BLaER1 (cell line): Measurements from ENCODE around the gene FGF12.

Source experiments
- H3K27ac ChIP-seq: shearing (Covaris generic); formaldehyde crosslinking; 2 replicates; pipeline ENCODE4 v1.8.1; 2022
- H3K27me3 ChIP-seq: shearing (Covaris generic); formaldehyde crosslinking; 2 replicates; pipeline ENCODE4 v1.8.1; 2022
- H3K36me3 ChIP-seq: shearing (Covaris generic); formaldehyde crosslinking; 2 replicates; pipeline ENCODE4 v1.8.1; 2022
- H3K4me1 ChIP-seq: shearing (Covaris generic); formaldehyde crosslinking; 2 replicates; pipeline ENCODE4 v1.8.1; 2022
- H3K4me2 ChIP-seq: shearing (Covaris generic); formaldehyde crosslinking; 2 replicates; pipeline ENCODE4 v1.8.1; 2022
- H3K4me3 ChIP-seq: shearing (Covaris generic); formaldehyde crosslinking; 2 replicates; pipeline ENCODE4 v1.8.1; 2022
- H3K9ac ChIP-seq: shearing (Covaris generic); formaldehyde crosslinking; 2 replicates; pipeline ENCODE4 v1.8.1; 2022
- H3K9me3 ChIP-seq: shearing (Covaris generic); formaldehyde crosslinking; 2 replicates; pipeline ENCODE4 v1.8.1; 2022
- H4K20me1 ChIP-seq: shearing (Covaris generic); formaldehyde crosslinking; 2 replicates; pipeline ENCODE4 v1.8.1; 2022
- Cebpa-rat ChIP-seq: shearing (Covaris generic); IDR thresholded peaks from 2 replicates; pipeline ENCODE4 v1.8.1; 2022

Gene FGF12

GRCh38 chr3:192187485-192188051, 539.8 kb downstream of the FGF12 start:
- H3K9ac ChIP-seq: no peak overlapping the region
- TF ChIP-seq Cebpa-rat: no peak
- no peaks in the 10 kb centered on the region for H3K27me3 ChIP-seq
- H3K9me3 ChIP-seq: no peaks in the 10 kb centered on the region
- no peaks in the 10 kb centered on the region for H4K20me1 ChIP-seq
- H3K36me3 ChIP-seq: no peaks in the 10 kb centered on the region
- H3K4me1 ChIP-seq: no peaks in the 10 kb centered on the region
- H3K27ac ChIP-seq: no peak overlapping the region
- no peak overlapping the region for H3K4me3 ChIP-seq
- H3K4me2 ChIP-seq: no peak overlapping the region

GRCh38 chr3:192186498-192186897, 540.8 kb downstream of the FGF12 start:
- H3K27ac ChIP-seq: no peak overlapping the region

GRCh38 chr3:192186045-192186444, 541.3 kb downstream of the FGF12 start:
- H4K20me1 ChIP-seq: no peaks in the 10 kb centered on the region
- H3K4me3 ChIP-seq: no peak overlapping the region
- H3K27me3 ChIP-seq: no peaks in the 10 kb centered on the region
- no peaks in the 10 kb centered on the region for H3K9me3 ChIP-seq
- no peaks in the 10 kb centered on the region for H3K36me3 ChIP-seq
- no peaks in the 10 kb centered on the region for H3K4me1 ChIP-seq
- H3K9ac ChIP-seq: no peak overlapping the region
- no peak for TF ChIP-seq Cebpa-rat
- no peak overlapping the region for H3K27ac ChIP-seq
- H3K4me2 ChIP-seq: no peak overlapping the region

More at GRCh38 chr3:192186498-192186897, 540.8 kb downstream of the FGF12 start:
- Histone ChIP-seq H3K9ac (no peak overlapping the region), H3K4me3 (no peak overlapping the region), H3K4me2 (no peak overlapping the region), H3K27me3 (no peaks in the 10 kb centered on the region), H3K9me3 (no peaks in the 10 kb centered on the region), H3K4me1 (no peaks in the 10 kb centered on the region), H4K20me1 (no peaks in the 10 kb centered on the region), H3K36me3 (no peaks in the 10 kb centered on the region)
- no peak for TF ChIP-seq Cebpa-rat

- Histone ChIP-seq H3K36me3 (no peaks in the 10 kb centered on the region), H3K4me1 (no peaks in the 10 kb centered on the region), H3K9me3 (no peaks in the 10 kb centered on the region), H3K27me3 (no peaks in the 10 kb centered on the region), H3K27ac (no peak overlapping the region), H3K4me3 (no peak overlapping the region), H3K4me2 (no peak overlapping the region), H4K20me1 (no peaks in the 10 kb centered on the region), H3K9ac (no peak overlapping the region)
- TF ChIP-seq Cebpa-rat: no peak
Observed at GRCh38 chr3:192183109-192183508, 544.2 kb downstream of the FGF12 start.

- no peaks in the 10 kb centered on the region for H4K20me1 ChIP-seq
- H3K27ac ChIP-seq: no peak overlapping the region
- no peak overlapping the region for H3K4me3 ChIP-seq
- H3K4me2 ChIP-seq: no peak overlapping the region
- no peak overlapping the region for H3K9ac ChIP-seq
- no peaks in the 10 kb centered on the region for H3K4me1 ChIP-seq
- no peaks in the 10 kb centered on the region for H3K27me3 ChIP-seq
- H3K36me3 ChIP-seq: no peaks in the 10 kb centered on the region
- no peaks in the 10 kb centered on the region for H3K9me3 ChIP-seq
- TF ChIP-seq Cebpa-rat: no peak
Observed at GRCh38 chr3:192181151-192181550, 546.2 kb downstream of the FGF12 start.

GRCh38 chr3:192177383-192177782, 550.0 kb downstream of the FGF12 start:
- no peak for TF ChIP-seq Cebpa-rat
- Histone ChIP-seq H3K4me3 (no peak overlapping the region), H3K4me1 (no peaks in the 10 kb centered on the region), H3K27ac (no peak overlapping the region), H3K36me3 (no peaks in the 10 kb centered on the region), H4K20me1 (no peaks in the 10 kb centered on the region), H3K27me3 (no peaks in the 10 kb centered on the region), H3K4me2 (no peak overlapping the region), H3K9ac (no peak overlapping the region), H3K9me3 (0 out of 2 replicates have a peak, but pooled peaks cover 3% of the 10 kb centered on the region)

- no peak overlapping the region for H3K4me3 ChIP-seq
- H3K9me3 ChIP-seq: 0 out of 2 replicates have a peak, but pooled peaks cover 3% of the 10 kb centered on the region
- no peaks in the 10 kb centered on the region for H3K4me1 ChIP-seq
- H3K36me3 ChIP-seq: no peaks in the 10 kb centered on the region
- TF ChIP-seq Cebpa-rat: no peak
- no peaks in the 10 kb centered on the region for H4K20me1 ChIP-seq
- H3K4me2 ChIP-seq: no peak overlapping the region
- H3K9ac ChIP-seq: no peak overlapping the region
- no peaks in the 10 kb centered on the region for H3K27me3 ChIP-seq
- H3K27ac ChIP-seq: no peak overlapping the region
Observed at GRCh38 chr3:192174283-192174682, 553.1 kb downstream of the FGF12 start.

GRCh38 chr3:192171213-192171612, 556.1 kb downstream of the FGF12 start:
- Histone ChIP-seq H4K20me1 (no peaks in the 10 kb centered on the region), H3K4me1 (no peaks in the 10 kb centered on the region), H3K4me2 (no peak overlapping the region), H3K27ac (no peak overlapping the region), H3K36me3 (no peaks in the 10 kb centered on the region), H3K27me3 (no peaks in the 10 kb centered on the region), H3K4me3 (no peak overlapping the region), H3K9ac (no peak overlapping the region), H3K9me3 (0 out of 2 replicates have a peak, but pooled peaks cover 3% of the 10 kb centered on the region)
- no peak for TF ChIP-seq Cebpa-rat

- H3K4me3 ChIP-seq: no peak overlapping the region
- H3K27me3 ChIP-seq: no peaks in the 10 kb centered on the region
- no peaks in the 10 kb centered on the region for H4K20me1 ChIP-seq
- no peak overlapping the region for H3K4me2 ChIP-seq
- no peaks in the 10 kb centered on the region for H3K36me3 ChIP-seq
- H3K4me1 ChIP-seq: no peaks in the 10 kb centered on the region
- H3K27ac ChIP-seq: no peak overlapping the region
- no peak overlapping the region for H3K9ac ChIP-seq
- no peak for TF ChIP-seq Cebpa-rat
- 0 out of 2 replicates have a peak, but pooled peaks cover 2% of the 10 kb centered on the region for H3K9me3 ChIP-seq
Observed at GRCh38 chr3:192170659-192171058, 556.7 kb downstream of the FGF12 start.

- Histone ChIP-seq H3K9me3 (no peaks in the 10 kb centered on the region), H3K27me3 (no peaks in the 10 kb centered on the region), H3K4me2 (no peak overlapping the region), H3K27ac (no peak overlapping the region), H3K9ac (no peak overlapping the region), H3K36me3 (no peaks in the 10 kb centered on the region), H3K4me3 (no peak overlapping the region), H3K4me1 (no peaks in the 10 kb centered on the region), H4K20me1 (no peaks in the 10 kb centered on the region)
- no peak for TF ChIP-seq Cebpa-rat
Observed at GRCh38 chr3:192170031-192170430, 557.3 kb downstream of the FGF12 start.
